Measurements from ENCODE around the gene TMC1.

Gene TMC1

DNA sequence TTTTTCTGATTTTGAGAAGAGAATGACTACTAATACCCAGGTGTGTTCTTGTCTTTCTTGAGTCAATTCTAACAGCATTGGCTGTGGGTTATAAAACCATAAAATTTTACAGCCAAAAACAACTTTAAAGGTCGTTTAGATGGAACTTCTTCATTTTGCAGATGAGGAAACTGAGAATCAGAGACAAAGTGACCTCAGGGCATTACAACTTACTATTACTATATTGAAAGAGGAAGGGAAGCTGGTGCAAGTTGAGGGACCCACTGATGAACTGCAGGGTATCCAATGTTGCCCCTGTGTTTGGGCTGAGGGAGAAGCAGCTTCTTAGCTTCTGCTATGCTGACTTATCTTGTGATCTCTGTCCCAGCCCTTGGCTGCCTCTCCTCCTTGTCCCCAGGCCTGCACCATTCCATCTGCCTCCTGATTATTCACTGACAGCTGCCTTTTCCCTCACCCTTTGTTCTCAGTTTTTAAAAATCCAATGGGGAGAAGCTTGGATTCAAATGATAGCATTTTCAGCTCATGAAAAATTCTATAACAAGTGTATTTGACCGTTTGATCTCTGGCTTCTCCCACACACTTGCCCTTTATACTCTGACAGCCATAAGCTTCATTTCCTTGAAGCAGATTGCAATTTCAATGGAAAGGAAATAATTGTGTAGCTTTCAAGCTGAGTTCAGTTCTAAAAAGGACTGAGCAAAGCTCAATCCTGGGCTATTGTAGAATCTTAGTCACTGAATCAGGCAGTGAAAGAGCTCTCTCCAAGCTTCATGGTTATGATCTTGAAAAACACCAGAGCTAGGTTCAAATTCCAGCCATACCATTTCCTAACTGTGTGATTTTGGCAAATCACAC lies 68.5 kb downstream of the TMC1 start:
- peaks cover 4% of the 10 kb centered on the region for H3K27me3 Mint-ChIP-seq (ENCODE audit: low read depth)
- peak overlapping the region in 2 of 3 experiments; percentile 50 to 77 for H3K27ac Mint-ChIP-seq
- TF ChIP-seq, protein P1, sequence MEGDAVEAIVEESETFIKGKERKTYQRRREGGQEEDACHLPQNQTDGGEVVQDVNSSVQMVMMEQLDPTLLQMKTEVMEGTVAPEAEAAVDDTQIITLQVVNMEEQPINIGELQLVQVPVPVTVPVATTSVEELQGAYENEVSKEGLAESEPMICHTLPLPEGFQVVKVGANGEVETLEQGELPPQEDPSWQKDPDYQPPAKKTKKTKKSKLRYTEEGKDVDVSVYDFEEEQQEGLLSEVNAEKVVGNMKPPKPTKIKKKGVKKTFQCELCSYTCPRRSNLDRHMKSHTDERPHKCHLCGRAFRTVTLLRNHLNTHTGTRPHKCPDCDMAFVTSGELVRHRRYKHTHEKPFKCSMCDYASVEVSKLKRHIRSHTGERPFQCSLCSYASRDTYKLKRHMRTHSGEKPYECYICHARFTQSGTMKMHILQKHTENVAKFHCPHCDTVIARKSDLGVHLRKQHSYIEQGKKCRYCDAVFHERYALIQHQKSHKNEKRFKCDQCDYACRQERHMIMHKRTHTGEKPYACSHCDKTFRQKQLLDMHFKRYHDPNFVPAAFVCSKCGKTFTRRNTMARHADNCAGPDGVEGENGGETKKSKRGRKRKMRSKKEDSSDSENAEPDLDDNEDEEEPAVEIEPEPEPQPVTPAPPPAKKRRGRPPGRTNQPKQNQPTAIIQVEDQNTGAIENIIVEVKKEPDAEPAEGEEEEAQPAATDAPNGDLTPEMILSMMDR (IDR thresholded peaks at IDR 0.05; ENCODE audit: unreplicated experiment in 3 of 3) = no peak
- no peaks in the 10 kb centered on the region for H3K36me3 Mint-ChIP-seq (ENCODE audit: low read depth)
- H3K4me1 Mint-ChIP-seq = peaks cover 52% of the 10 kb centered on the region
- H3K9me3 Mint-ChIP-seq = no peaks in the 10 kb centered on the region
- no peak overlapping the region for H3K4me3 Mint-ChIP-seq

DNA sequence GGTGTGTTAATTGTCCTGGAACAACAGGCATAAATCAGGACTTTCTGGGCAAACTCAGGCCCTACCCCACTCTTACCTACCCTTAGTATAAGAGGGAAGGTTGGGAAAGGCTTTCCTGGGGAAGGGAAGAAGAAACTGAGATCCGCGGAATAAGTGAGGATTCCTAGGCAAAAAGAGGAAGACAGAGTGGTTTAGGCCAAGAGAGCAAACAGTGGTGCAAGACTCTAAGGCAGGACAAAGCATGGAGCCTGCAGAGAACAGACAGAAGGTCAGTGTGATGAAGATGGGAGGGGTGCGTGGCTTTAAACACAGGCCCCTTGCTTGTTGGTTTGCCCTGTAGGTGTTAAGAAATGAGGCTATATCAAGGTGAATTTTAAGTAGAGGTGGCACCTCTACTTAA lies 69.4 kb downstream of the TMC1 start:
- Mint-ChIP-seq H3K36me3 (ENCODE audit: low read depth) (no peaks in the 10 kb centered on the region), H3K9me3 (no peaks in the 10 kb centered on the region), H3K27me3 (ENCODE audit: low read depth) (peaks cover 8% of the 10 kb centered on the region), H3K4me3 (no peak overlapping the region), H3K4me1 (peaks cover 45% of the 10 kb centered on the region), H3K27ac (no peak overlapping the region)
- TF ChIP-seq, protein P1 (IDR thresholded peaks at IDR 0.05; ENCODE audit: unreplicated experiment in 3 of 3) = no peak

DNA sequence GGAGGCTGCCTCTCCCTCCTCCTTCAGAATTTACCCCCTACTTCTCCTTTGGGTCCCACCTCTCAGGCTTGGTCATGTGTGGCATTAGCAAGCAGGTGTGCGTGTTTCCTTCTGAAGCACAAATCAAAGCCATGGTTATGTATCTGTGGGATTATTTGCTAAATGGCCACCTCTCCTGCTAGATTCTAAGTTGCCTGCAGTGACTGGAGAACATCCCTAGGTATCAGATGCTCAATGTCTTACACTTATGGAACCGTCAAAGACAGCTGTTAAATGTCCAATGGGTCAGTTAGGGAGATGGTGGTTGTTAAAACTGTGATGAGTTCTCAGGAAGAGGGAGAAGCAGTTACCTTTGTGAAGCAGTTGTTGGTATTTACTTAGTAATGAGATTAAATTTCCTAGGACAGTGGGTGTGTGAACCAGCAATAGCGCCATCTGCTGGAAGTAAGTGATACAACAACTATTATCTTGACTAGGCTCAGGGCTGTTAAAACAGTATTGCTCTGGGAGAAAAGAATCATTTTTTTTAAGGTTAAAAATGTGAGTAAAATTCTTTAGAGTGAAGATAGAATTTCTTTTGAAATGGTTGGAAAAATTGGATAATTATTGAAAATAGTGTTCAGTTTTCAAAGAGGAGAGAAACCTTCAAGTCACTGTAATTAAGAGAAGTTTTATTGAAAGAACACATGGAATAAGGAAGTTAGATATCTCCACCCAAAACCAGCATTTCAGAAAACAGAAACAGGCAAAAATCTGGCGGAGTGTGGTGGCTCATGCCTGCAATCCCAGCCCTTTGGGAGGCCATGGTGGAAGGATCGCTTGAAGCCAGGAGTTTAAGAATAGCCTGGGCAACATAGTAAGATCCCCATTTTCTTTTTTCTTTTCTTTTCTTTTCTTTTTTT lies 71.3 kb downstream of the TMC1 start:
- Mint-ChIP-seq H3K36me3 (ENCODE audit: low read depth) (no peaks in the 10 kb centered on the region), H3K27ac (peak overlapping the region in 1 of 3 experiments; percentile 1), H3K4me3 (no peak overlapping the region), H3K4me1 (peaks cover 35% of the 10 kb centered on the region), H3K9me3 (no peaks in the 10 kb centered on the region), H3K27me3 (ENCODE audit: low read depth) (peaks cover 16% of the 10 kb centered on the region)
- TF ChIP-seq, protein P1 (IDR thresholded peaks at IDR 0.05; ENCODE audit: unreplicated experiment in 3 of 3) = peak; percentile 79 to 87 (median 86)

DNA sequence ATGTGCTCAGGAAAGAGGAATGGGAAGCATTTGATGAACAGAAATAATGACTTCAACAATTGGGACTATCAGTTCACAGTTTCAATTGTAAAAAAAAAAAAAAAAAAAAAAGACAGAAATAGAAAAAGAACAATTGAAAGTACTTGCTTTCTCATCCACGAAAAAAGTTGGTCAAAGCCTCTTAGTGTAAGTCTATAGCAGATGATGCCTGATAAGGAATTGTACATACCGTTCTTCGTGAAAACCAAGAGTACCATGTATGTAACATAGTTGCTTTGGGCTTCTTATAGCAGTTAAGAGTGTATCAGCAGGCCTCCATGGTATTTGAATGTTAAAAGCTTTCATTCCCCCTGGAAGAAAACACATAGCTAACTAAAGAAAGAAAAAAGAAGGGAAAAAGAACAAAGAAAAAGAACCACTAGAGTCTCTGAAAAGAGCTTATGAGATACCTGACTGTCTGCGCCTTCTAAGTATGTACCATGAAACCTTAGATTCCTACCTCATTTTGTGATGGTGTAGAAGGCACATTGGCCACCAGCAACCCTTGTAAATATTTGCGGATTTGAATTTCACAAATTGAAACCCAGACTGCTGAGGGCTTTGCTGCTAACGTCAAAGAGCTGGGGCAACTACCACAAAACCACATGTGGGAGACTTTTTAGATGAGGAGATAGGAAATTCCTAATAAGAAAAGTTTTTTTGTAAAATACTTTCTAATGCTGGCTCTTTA lies 75.2 kb downstream of the TMC1 start:
- TF ChIP-seq, protein P1 (IDR thresholded peaks at IDR 0.05; ENCODE audit: unreplicated experiment in 3 of 3) = no peak
- no peaks in the 10 kb centered on the region for H3K9me3 Mint-ChIP-seq
- H3K4me1 Mint-ChIP-seq = peaks cover 22% of the 10 kb centered on the region
- H3K27me3 Mint-ChIP-seq (ENCODE audit: low read depth) = peaks cover 18% of the 10 kb centered on the region
- no peaks in the 10 kb centered on the region for H3K36me3 Mint-ChIP-seq (ENCODE audit: low read depth)
- H3K27ac Mint-ChIP-seq = no peak overlapping the region
- no peak overlapping the region for H3K4me3 Mint-ChIP-seq

DNA sequence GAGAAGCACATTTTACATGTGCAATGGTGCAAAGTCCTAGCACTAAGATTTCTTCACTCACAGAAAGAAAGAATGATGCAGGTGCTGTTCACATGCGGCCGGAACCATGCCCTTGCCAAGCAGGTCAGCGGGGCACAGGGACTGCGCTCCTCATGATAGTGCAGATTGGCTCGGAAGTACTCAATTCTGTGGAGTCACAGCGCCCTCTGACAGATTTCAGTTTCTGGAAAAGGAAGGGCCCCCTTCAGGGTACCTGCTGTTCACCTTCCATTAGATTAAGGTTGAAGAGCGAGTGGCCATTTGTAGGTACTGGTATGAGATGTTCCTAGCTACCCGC lies 75.7 kb downstream of the TMC1 start:
- Mint-ChIP-seq H3K4me3 (no peak overlapping the region), H3K27me3 (ENCODE audit: low read depth) (peaks cover 18% of the 10 kb centered on the region), H3K36me3 (ENCODE audit: low read depth) (no peaks in the 10 kb centered on the region), H3K27ac (no peak overlapping the region), H3K9me3 (no peaks in the 10 kb centered on the region), H3K4me1 (peaks cover 22% of the 10 kb centered on the region)
- TF ChIP-seq, protein P1 (IDR thresholded peaks at IDR 0.05; ENCODE audit: unreplicated experiment in 3 of 3) = no peak

Data from nephron (organoid).